B cell (primary cell): Measurements from ENCODE around the gene PXN. TPM values are rescaled to one million over a fixed set of nuclear protein-coding genes. Genes with fewer than 3 reads are reported as not detected.

Source experiments
- ATAC-seq: fragments of 200-7000 bp; cut with Tn5 transposase; one replicate; pipeline ENCODE4 v1.10.0; 2021; ENCODE audit warnings: low read depth, mild to moderate bottlenecking, moderate number of reproducible peaks, moderate library complexity
- CTCF ChIA-PET: fragments of 350-600 bp; sonication (Branson Sonifier 250); formaldehyde crosslinking; loops from one replicate; lab custom pipeline; 2021; ENCODE audit warnings: antibody characterized with exemption, inconsistent platforms; lab: Charles Lee
- POLR2A ChIA-PET: fragments of 350-600 bp; sonication (Branson Sonifier 250); formaldehyde crosslinking; loops from one replicate; lab custom pipeline; 2021; ENCODE audit warnings: antibody characterized with exemption; lab: Charles Lee
- DNase-seq: peaks from one replicate; pipeline ENCODE4 v3.0.0; 2013
- H2AFZ ChIP-seq: 2 replicates; pipeline ENCODE4 v1.6.1; 2012; ENCODE audit warnings: mild to moderate bottlenecking, low read depth, low read length; ENCODE audit not compliant: insufficient read depth, poor library complexity, severe bottlenecking
- H3K27ac ChIP-seq, 2 donors: 1 replicate in 1 of 2; 2 replicates in 1 of 2; pipeline ENCODE4 v1.5.1; 2012 to 2013; ENCODE audit warnings: low read length in 2 of 2, mild to moderate bottlenecking in 2 of 2, moderate library complexity in 1 of 2
- H3K27me3 ChIP-seq, 4 experiments: fragments of 200-600 bp in 1 of 4; sonication (generic) in 1 of 4; replicated peaks in 1 of 4; 1 replicate in 2 of 4; 2 replicates in 2 of 4; pipeline versions ENCODE4 v1.6.1 to v1.7.0; 2013 to 2016; ENCODE audit warnings: low read length in 3 of 4, mild to moderate bottlenecking in 2 of 4, mixed read lengths in 1 of 4, moderate library complexity in 1 of 4; ENCODE audit not compliant: insufficient read depth in 4 of 4, control insufficient read depth in 3 of 4; ENCODE audit errors: control extremely low read depth in 1 of 4
- H3K36me3 ChIP-seq, 2 experiments: replicated peaks in 1 of 2; 1 replicate in 1 of 2; 2 replicates in 1 of 2; pipeline versions ENCODE4 v1.6.1 to v1.7.1; 2013; ENCODE audit warnings: low read length in 1 of 2; ENCODE audit not compliant: insufficient read depth in 2 of 2, control insufficient read depth in 1 of 2; ENCODE audit errors: control extremely low read depth in 1 of 2, extremely low read depth in 1 of 2
- H3K4me1 ChIP-seq, 2 donors: fragments of 200-600 bp in 1 of 2; sonication (generic) in 1 of 2; 1 replicate in 1 of 2; 2 replicates in 1 of 2; pipeline versions ENCODE4 v1.5.1 to v1.6.1; 2013 to 2017; ENCODE audit warnings: low read length in 2 of 2; ENCODE audit not compliant: control insufficient read depth in 2 of 2, insufficient read depth in 2 of 2
- H3K4me2 ChIP-seq: replicated peaks from 2 replicates; pipeline ENCODE3; 2012; ENCODE audit warnings: mild to moderate bottlenecking, low read depth, low read length; ENCODE audit not compliant: poor library complexity, severe bottlenecking
- H3K4me3 ChIP-seq, 5 experiments: fragments of 200-600 bp in 1 of 5; sonication (generic) in 1 of 5; 1 replicate in 3 of 5; 2 replicates in 2 of 5; pipeline versions ENCODE4 v1.5.1 to v1.7.0; 2011 to 2016; ENCODE audit warnings: low read length in 4 of 5, mild to moderate bottlenecking in 4 of 5, low read depth in 2 of 5, control low read depth in 1 of 5, moderate library complexity in 1 of 5; ENCODE audit not compliant: insufficient read depth in 1 of 5; ENCODE audit errors: control extremely low read depth in 1 of 5, extremely low read depth in 1 of 5
- H3K79me2 ChIP-seq: fragments of 200-600 bp; sonication (generic); one replicate; pipeline ENCODE4 v1.6.0; 2016; ENCODE audit warnings: low read length; ENCODE audit not compliant: control insufficient read depth, insufficient read depth
- H3K9ac ChIP-seq: fragments of 200-600 bp; sonication (generic); 2 replicates; pipeline ENCODE4 v1.6.1; 2017; ENCODE audit warnings: mild to moderate bottlenecking, low read length, moderate library complexity
- H3K9me3 ChIP-seq, 3 donors: one replicate each; pipeline versions ENCODE4 v1.6.1 to v1.7.1; 2013; ENCODE audit warnings: low read length in 2 of 3; ENCODE audit not compliant: control insufficient read depth in 2 of 3, insufficient read depth in 1 of 3; ENCODE audit errors: control extremely low read depth in 1 of 3
- H4K20me1 ChIP-seq: 2 replicates; pipeline ENCODE4 v1.6.0; 2012; ENCODE audit warnings: mild to moderate bottlenecking, low read length; ENCODE audit not compliant: insufficient read depth, control insufficient read depth, poor library complexity, severe bottlenecking
- H3K27ac Mint-ChIP-seq: one replicate; pipeline ENCODE4 v1.8.0; 2021; ENCODE audit warnings: mixed read lengths
- H3K27me3 Mint-ChIP-seq: one replicate; pipeline ENCODE4 v1.8.0; 2021; ENCODE audit warnings: mixed read lengths
- H3K4me1 Mint-ChIP-seq: one replicate; pipeline ENCODE4 v1.8.0; 2021; ENCODE audit warnings: mixed read lengths
- H3K4me3 Mint-ChIP-seq: one replicate; pipeline ENCODE4 v1.8.0; 2021; ENCODE audit warnings: mixed read lengths
- H3K9me3 Mint-ChIP-seq: one replicate; pipeline ENCODE4 v1.8.0; 2022; ENCODE audit warnings: mixed read lengths; ENCODE audit not compliant: insufficient read depth
- CTCF ChIP-seq: fragments of 200-600 bp; IDR thresholded peaks from one replicate; pipeline ENCODE4 v1.8.0; 2022; ENCODE audit warnings: antibody characterized with exemption, mild to moderate bottlenecking
- EZH2 ChIP-seq: IDR thresholded peaks from 2 replicates; pipeline ENCODE4 v1.6.1; 2012; ENCODE audit warnings: borderline replicate concordance, low read depth, mild to moderate bottlenecking, moderate library complexity, low read length; ENCODE audit not compliant: insufficient read depth, poor library complexity, severe bottlenecking
- WGBS: methylation state at CpG from one replicate; pipeline ENCODE4 v1.1.5; 2013; ENCODE audit warnings: missing lambda C conversion rate; ENCODE audit not compliant: insufficient coverage; 5-methylcytosine and 5-hydroxymethylcytosine counted together
- intact Hi-C: fragments of 100-400 bp; cut with micrococcal nuclease; formaldehyde crosslinking; loops from one replicate; pipeline ENCODE4 v1.10.0; 2022
- polyA plus RNA-seq: library from polyadenylated mRNA; depleted of rRNA; stranded (reverse); fragments of >200 nt; gene quantifications from 2 replicates; pipeline ENCODE4 v1.2.3, GENCODE V29; 2012
- total RNA-seq, 2 donors: library from RNA; stranded (reverse); fragments of 120-200 nt in 1 of 2; gene quantifications; 1 replicate in 1 of 2; 2 replicates in 1 of 2; pipeline versions ENCODE4 v1.2.3 to v1.2.4, GENCODE V29; 2013 to 2022

Gene PXN
- total and polyA plus RNA-seq, 2 donors (not counting 1 experiment from before 2014, with no cell fraction given) = 2.0 to 3.1 TPM

GRCh38 chr12:120181991-120182631, 83.4 kb downstream of the PXN start:
- H3K27ac Mint-ChIP-seq = no peak overlapping the region

More at GRCh38 chr12:120181991-120182631, 83.4 kb downstream of the PXN start:
- Histone ChIP-seq H2AFZ (no peak overlapping the region), H3K36me3 (peaks cover 0 to 80% of the 10 kb centered on the region in 2 experiments), H3K27ac (no peak overlapping the region), H3K4me2 (no peak overlapping the region), H3K9me3 (no peaks in the 10 kb centered on the region), H3K9ac (no peak overlapping the region), H3K27me3 (no peaks in the 10 kb centered on the region), H3K79me2 (peaks cover 55% of the 10 kb centered on the region), H3K4me1 (no peaks in the 10 kb centered on the region), H4K20me1 (peaks cover 53% of the 10 kb centered on the region), H3K4me3 (no peak overlapping the region)
- ChIA-PET CTCF (no interaction called here), POLR2A (no interaction called here)
- intact Hi-C loops = no loop called here
- WGBS = 99% methylated on average over 6 of the region's 8 CpGs
- H3K4me3 Mint-ChIP-seq = no peak overlapping the region
- H3K9me3 Mint-ChIP-seq = no peaks in the 10 kb centered on the region
- TF ChIP-seq EZH2 (no peak), CTCF (no peak)
- ATAC-seq (no peak), DNase-seq (no peak)
- peaks cover 2% of the 10 kb centered on the region for H3K4me1 Mint-ChIP-seq
- H3K27me3 Mint-ChIP-seq = no peaks in the 10 kb centered on the region
